ENCODE data around the gene ZBTB44.

DNA sequence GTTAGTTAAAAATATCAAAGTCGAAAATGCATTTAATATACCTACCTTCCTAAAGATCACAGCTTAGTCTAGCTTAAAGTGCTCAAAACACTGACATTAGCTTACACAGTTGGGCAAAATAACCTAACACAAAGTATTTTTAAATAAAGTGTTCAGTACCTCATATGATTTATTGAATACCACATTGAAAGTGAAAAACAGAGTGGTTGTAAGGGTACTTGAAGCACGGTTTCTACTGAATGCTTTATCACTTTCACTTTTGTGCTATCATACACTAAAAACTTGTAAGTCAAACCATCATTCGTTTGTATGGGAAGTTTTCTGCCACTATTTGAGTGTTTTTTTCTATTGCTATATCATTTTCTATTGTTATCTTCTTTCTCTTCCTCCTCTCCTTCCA is 36.6 kb downstream of the ZBTB44 start:
- TF ChIP-seq GATA2 (IDR thresholded peaks at IDR 0.05; ENCODE audit: low read depth, low read length) (no peak), GATA3 (IDR thresholded peaks at IDR 0.05; ENCODE audit: low read depth, low read length) (no peak)
